Lower lobe of right lung (tissue), 2 donors: Measurements from ENCODE around the gene LELP1. TPM values are rescaled to one million over a fixed set of nuclear protein-coding genes. Genes with fewer than 3 reads are reported as not detected.

Source experiments
- ATAC-seq, 2 donors: fragments of 200-7000 bp; cut with Tn5 transposase; one replicate each; pipeline ENCODE4 v1.9.1; 2020 to 2022; ENCODE audit warnings: mild to moderate bottlenecking in 2 of 2, moderate library complexity in 2 of 2
- DNase-seq: peaks from one replicate; pipeline ENCODE4 v3.0.0-alpha.2; 2020
- H3K27ac ChIP-seq: fragments of 200-600 bp; one replicate; pipeline ENCODE4 v1.8.0; 2022
- H3K27me3 ChIP-seq: fragments of 200-600 bp; one replicate; pipeline ENCODE4 v1.8.0; 2022; ENCODE audit warnings: low read depth
- H3K36me3 ChIP-seq: fragments of 200-600 bp; one replicate; pipeline ENCODE4 v1.8.0; 2022; ENCODE audit warnings: mild to moderate bottlenecking
- H3K4me1 ChIP-seq: fragments of 200-600 bp; one replicate; pipeline ENCODE4 v1.8.0; 2022
- H3K4me3 ChIP-seq: fragments of 200-600 bp; one replicate; pipeline ENCODE4 v1.8.0; 2022; ENCODE audit warnings: mild to moderate bottlenecking
- H3K9me3 ChIP-seq: fragments of 200-600 bp; one replicate; pipeline ENCODE4 v1.8.0; 2022
- intact Hi-C: fragments of 100-400 bp; cut with DNase I; formaldehyde crosslinking; loops from one replicate; pipeline ENCODE4 v1.11.0; 2022
- total RNA-seq: library from RNA; stranded (reverse); fragmentation: NEBNext Ultra II Directional; extraction: Animal tissue kit (Norgen Biotek cat#: 25700); gene quantifications from one replicate; pipeline ENCODE4 v1.2.1, GENCODE V29; 2021
- TF ChIP-seq, protein P1 (sequence below): fragments of 200-600 bp; IDR thresholded peaks from one replicate; pipeline ENCODE4 v1.8.0; 2022; ENCODE audit warnings: antibody characterized with exemption, mild to moderate bottlenecking
- donor health status: DM: no; HTN: yes; CAD: no; lungs with severe emphysema.

Gene LELP1
- total RNA-seq, 1 donor from 2014 or later, result not detected

DNA sequence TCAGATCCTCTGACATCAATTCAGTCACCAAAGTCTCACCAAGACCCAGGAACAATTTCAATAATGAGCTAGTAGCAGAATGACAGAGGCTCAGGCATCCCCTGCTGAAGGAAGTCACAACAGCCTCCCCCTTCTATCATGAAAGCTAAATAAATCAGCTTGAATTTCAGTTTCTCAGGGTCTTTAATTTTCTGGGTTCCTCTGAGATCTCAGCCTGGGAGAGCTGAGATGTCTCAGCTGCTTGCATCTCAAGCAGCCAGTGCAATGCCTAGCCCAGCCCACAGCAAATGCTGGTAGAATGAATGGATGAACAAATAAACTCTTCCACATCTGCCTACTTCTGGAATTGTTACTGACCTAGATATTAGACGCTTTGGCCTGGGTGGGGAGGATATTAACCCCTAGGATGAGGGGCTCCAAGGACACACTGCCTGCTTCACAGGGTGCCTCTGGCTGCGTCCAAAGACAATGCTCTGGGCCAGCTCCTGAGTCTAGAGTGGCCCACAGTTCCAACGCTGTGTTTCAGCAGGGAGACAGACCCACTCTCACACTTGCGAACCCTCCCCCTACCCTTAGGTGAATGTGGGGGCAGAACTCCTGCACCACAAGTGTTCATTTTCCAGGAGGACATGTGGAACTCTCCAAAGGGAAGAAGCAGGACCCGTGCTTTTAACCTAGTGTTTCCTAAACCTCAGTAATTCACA lies 45.1 kb downstream of the LELP1 start:
- H3K27ac ChIP-seq, result no peak overlapping the region
- ATAC-seq, result no peak
- intact Hi-C loops, result no loop called here
- H3K36me3 ChIP-seq, result no peaks in the 10 kb centered on the region
- H3K4me3 ChIP-seq, result no peak overlapping the region
- no peaks in the 10 kb centered on the region for H3K27me3 ChIP-seq
- no peaks in the 10 kb centered on the region for H3K9me3 ChIP-seq
- H3K4me1 ChIP-seq, result no peaks in the 10 kb centered on the region
- TF ChIP-seq, protein P1, sequence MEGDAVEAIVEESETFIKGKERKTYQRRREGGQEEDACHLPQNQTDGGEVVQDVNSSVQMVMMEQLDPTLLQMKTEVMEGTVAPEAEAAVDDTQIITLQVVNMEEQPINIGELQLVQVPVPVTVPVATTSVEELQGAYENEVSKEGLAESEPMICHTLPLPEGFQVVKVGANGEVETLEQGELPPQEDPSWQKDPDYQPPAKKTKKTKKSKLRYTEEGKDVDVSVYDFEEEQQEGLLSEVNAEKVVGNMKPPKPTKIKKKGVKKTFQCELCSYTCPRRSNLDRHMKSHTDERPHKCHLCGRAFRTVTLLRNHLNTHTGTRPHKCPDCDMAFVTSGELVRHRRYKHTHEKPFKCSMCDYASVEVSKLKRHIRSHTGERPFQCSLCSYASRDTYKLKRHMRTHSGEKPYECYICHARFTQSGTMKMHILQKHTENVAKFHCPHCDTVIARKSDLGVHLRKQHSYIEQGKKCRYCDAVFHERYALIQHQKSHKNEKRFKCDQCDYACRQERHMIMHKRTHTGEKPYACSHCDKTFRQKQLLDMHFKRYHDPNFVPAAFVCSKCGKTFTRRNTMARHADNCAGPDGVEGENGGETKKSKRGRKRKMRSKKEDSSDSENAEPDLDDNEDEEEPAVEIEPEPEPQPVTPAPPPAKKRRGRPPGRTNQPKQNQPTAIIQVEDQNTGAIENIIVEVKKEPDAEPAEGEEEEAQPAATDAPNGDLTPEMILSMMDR, result no peak
- no peak for DNase-seq

DNA sequence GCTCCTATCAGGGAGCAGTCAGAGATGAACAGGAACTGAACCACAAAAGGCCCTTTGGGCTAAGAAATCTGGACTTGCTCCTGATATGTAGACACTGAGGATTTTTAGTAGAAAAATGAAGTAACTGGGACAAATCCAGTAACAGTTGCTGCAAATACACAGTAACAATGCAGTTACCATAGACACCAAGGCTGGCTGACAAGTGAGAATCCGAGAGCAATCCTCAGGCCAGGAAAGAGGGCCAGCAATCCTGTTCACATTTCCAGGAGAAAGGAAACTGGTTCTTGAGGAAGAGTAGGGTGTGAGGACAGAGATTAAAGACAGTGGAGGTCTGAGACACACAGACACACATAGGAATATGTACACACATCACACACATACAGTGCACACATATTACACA lies 46.9 kb downstream of the LELP1 start:
- DNase-seq (no peak), ATAC-seq (no peak)
- TF ChIP-seq, protein P1, result no peak
- Histone ChIP-seq H3K9me3 (no peaks in the 10 kb centered on the region), H3K27me3 (no peaks in the 10 kb centered on the region), H3K27ac (no peak overlapping the region), H3K4me1 (no peaks in the 10 kb centered on the region), H3K36me3 (no peaks in the 10 kb centered on the region), H3K4me3 (no peak overlapping the region)
- intact Hi-C loops, result no loop called here

DNA sequence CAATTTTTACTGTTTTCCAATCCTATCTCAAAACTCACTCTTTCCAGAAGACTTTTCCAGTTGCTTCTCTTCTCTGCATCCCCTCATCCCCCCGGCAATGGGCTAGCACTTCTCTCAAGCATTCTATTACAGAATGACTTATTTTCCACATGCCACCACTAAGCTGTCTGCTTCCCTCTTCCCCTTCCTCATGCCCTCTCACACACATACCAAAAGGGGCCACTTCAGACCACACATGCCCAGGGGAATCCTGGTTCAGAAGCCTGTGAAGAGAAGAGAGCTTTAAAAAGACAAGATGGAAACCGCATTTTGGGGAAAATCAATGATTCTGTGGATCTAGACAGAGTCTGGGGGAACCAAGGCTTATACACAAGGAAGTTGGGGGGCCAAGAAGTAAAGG lies 47.9 kb downstream of the LELP1 start:
- no peaks in the 10 kb centered on the region for H3K27me3 ChIP-seq
- H3K36me3 ChIP-seq, result no peaks in the 10 kb centered on the region
- H3K9me3 ChIP-seq, result no peaks in the 10 kb centered on the region
- DNase-seq (no peak), ATAC-seq (no peak)
- H3K4me1 ChIP-seq, result no peaks in the 10 kb centered on the region
- intact Hi-C loops, result no loop called here
- H3K27ac ChIP-seq, result no peak overlapping the region
- TF ChIP-seq, protein P1, result no peak
- H3K4me3 ChIP-seq, result no peak overlapping the region

DNA sequence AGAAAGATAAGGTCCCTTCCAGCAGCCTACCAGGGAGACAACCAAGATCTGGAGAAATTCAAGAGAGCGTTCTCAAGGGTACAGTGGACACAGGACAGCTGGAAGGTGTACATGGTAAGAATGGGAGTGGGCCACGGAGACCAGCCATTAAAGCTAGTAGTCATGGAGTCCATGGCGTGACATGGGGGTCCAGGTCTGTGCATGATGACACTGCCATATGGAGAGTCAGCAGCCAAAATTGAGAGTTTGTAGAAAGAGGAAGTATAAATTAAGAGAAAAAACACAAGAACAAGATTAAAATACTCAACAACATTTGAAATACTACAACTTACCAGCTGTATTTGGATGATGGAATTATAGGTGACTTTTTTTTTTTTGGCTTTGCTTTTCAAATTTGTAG lies 48.3 kb downstream of the LELP1 start:
- H3K4me3 ChIP-seq, result no peak overlapping the region
- H3K27ac ChIP-seq, result no peak overlapping the region
- H3K36me3 ChIP-seq, result no peaks in the 10 kb centered on the region
- intact Hi-C loops, result no loop called here
- no peaks in the 10 kb centered on the region for H3K27me3 ChIP-seq
- ATAC-seq (no peak), DNase-seq (no peak)
- no peaks in the 10 kb centered on the region for H3K9me3 ChIP-seq
- TF ChIP-seq, protein P1, result no peak
- H3K4me1 ChIP-seq, result no peaks in the 10 kb centered on the region

DNA sequence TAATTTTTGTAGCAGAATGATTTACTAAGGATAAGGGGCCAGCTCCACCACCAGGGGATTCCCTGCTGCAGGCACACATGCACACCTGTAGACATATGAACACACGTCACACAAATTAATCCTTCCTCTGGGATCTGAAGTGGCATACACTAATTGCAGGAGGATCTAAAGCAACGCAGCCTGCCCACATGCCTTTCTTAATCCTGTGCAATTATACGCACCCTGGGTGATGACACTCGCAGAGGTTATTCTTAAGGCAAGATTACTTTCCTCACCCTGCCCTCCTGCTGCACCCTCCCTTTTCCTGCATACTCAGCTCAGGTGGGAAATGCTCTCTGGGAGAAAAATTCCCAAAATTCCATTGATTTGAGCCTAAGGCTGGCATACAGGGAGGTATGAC lies 48.8 kb downstream of the LELP1 start:
- TF ChIP-seq, protein P1, result no peak
- no peaks in the 10 kb centered on the region for H3K36me3 ChIP-seq
- ATAC-seq (no peak), DNase-seq (no peak)
- no peak overlapping the region for H3K4me3 ChIP-seq
- intact Hi-C loops, result no loop called here
- no peaks in the 10 kb centered on the region for H3K4me1 ChIP-seq
- H3K9me3 ChIP-seq, result no peaks in the 10 kb centered on the region
- no peak overlapping the region for H3K27ac ChIP-seq
- no peaks in the 10 kb centered on the region for H3K27me3 ChIP-seq
